SU-DHL-6 (cell line): ENCODE results near the gene SMARCAL1.

Experiments used
- CTCF ChIP-seq: fragments of 200-600 bp; sonication (generic); IDR thresholded peaks from one replicate; pipeline ENCODE4 v1.5.1; 2017; ENCODE audit warnings: antibody characterized with exemption, mild to moderate bottlenecking, low read length, moderate library complexity; ENCODE audit not compliant: insufficient read depth, poor library complexity, severe bottlenecking
- EZH2phosphoT487 ChIP-seq: fragments of 200-600 bp; sonication (generic), shearing (Covaris generic); conservative IDR thresholded peaks from 2 replicates; pipeline ENCODE4 v1.6.1; 2018; ENCODE audit warnings: mild to moderate bottlenecking, antibody characterized with exemption, low read length, moderate library complexity, mixed read lengths

DNA sequence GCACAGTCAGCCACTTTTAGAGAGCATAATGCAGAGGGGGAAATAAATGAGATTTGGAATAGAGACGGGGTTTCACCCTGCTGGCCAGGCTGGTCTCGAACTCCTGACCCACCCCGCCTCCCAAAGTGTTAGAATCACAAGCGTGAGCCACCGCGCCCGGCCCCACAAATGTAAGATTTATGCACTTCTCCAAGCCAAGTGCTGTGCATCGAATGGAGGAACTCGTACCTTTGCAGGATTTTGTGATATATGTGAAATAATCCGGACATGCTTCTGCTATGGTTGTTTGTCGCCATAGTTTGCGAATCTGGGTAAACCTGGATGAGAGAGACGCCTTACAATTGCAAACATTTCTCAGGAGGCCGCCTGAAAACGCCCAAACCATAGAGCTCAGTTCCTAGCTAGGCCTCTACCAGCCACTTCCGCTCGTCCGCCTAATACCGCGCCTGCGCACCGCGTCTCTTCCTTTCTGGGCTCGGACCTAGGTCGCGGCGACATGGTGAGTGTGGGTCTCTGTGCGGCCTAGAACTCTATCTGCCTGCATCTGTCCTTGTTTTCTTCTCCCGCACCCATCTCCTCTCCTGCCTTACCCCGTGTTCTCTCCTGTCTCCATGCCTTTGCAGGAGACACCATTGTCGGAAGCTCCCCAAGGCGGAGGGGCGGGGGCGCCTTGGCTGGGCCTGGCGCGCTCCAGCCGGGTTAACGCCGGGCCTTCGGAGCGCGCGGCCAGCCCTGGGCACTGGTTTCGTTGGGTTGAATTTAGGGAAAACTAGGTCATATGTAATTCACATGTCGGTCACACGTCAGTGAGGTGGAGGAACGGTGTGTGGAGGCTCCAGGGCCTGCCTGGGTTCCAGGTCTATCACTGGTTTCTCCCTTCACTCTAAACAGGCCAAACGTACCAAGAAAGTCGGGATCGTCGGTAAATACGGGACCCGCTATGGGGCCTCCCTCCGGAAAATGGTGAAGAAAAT is 86.4 kb downstream of the SMARCAL1 start, which contains the start of gene RPL37A:
- TF ChIP-seq CTCF (no peak), EZH2phosphoT487 (no peak)
